ENCODE measurements around the gene ACVRL1.

ACVRL1 gene

DNA sequence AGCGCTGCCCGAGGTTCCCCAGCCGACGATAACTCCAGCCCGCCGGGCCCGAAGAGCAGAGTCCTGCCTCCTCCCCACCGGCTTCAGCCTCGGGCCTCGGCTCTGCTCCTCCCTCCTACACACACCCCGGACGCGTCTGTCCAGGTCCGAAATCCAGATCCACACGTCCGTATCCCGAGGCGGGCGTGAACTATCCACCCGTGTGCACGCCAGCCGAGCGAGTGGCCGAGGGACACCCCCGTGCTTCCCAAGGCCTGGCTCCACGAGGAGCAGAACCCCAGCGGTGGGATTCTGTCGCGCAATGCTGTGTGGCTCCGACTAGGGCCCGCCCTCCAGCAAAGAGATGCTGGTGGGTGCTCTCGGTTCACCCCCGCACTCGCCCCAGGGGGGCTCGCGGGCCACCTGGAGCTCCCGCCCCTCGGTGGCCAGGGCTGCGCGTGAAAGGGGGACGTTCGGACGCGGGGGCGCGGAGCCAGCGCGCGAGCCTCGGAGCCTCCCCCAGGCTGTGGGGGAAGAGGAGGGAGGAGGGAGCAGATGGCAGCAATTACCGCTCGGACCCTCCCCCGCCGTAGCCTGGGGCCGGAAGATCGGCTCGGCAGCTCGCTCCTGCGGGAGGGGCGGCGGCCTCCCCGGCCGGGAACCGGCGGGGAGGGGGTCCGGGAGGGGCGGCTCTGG lies 38.3 kb upstream of the ACVRL1 start:
- in situ Hi-C loops (cut with MboI; ENCODE audit: low sequenced_read_pairs, unreplicated experiment): no loop called here
- TF ChIP-seq, protein P1, sequence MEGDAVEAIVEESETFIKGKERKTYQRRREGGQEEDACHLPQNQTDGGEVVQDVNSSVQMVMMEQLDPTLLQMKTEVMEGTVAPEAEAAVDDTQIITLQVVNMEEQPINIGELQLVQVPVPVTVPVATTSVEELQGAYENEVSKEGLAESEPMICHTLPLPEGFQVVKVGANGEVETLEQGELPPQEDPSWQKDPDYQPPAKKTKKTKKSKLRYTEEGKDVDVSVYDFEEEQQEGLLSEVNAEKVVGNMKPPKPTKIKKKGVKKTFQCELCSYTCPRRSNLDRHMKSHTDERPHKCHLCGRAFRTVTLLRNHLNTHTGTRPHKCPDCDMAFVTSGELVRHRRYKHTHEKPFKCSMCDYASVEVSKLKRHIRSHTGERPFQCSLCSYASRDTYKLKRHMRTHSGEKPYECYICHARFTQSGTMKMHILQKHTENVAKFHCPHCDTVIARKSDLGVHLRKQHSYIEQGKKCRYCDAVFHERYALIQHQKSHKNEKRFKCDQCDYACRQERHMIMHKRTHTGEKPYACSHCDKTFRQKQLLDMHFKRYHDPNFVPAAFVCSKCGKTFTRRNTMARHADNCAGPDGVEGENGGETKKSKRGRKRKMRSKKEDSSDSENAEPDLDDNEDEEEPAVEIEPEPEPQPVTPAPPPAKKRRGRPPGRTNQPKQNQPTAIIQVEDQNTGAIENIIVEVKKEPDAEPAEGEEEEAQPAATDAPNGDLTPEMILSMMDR (IDR thresholded peaks at IDR 0.05; ENCODE audit: borderline replicate concordance, control extremely low read depth, extremely low read depth, insufficient read depth, missing control alignments): no peak
- DNase-seq (ENCODE audit: low spot score): peak; percentile 37

GRCh38 chr12:51869496-51869865 lies 37.8 kb upstream of the ACVRL1 start:
- TF ChIP-seq, protein P1 (IDR thresholded peaks at IDR 0.05; ENCODE audit: borderline replicate concordance, control extremely low read depth, extremely low read depth, insufficient read depth, missing control alignments): no peak
- in situ Hi-C loops (cut with MboI; ENCODE audit: low sequenced_read_pairs, unreplicated experiment): no loop called here
- no peak for DNase-seq (ENCODE audit: low spot score)

- TF ChIP-seq, protein P1 (IDR thresholded peaks at IDR 0.05; ENCODE audit: borderline replicate concordance, control extremely low read depth, extremely low read depth, insufficient read depth, missing control alignments): no peak
- DNase-seq (ENCODE audit: low spot score): no peak
- in situ Hi-C loops (cut with MboI; ENCODE audit: low sequenced_read_pairs, unreplicated experiment): no loop called here
Observed at GRCh38 chr12:51869931-51870330, 37.4 kb upstream of the ACVRL1 start.

GRCh38 chr12:51870504-51870903 lies 36.8 kb upstream of the ACVRL1 start:
- in situ Hi-C loops (cut with MboI; ENCODE audit: low sequenced_read_pairs, unreplicated experiment): no loop called here
- TF ChIP-seq, protein P1 (IDR thresholded peaks at IDR 0.05; ENCODE audit: borderline replicate concordance, control extremely low read depth, extremely low read depth, insufficient read depth, missing control alignments): no peak
- DNase-seq (ENCODE audit: low spot score): no peak

DNA sequence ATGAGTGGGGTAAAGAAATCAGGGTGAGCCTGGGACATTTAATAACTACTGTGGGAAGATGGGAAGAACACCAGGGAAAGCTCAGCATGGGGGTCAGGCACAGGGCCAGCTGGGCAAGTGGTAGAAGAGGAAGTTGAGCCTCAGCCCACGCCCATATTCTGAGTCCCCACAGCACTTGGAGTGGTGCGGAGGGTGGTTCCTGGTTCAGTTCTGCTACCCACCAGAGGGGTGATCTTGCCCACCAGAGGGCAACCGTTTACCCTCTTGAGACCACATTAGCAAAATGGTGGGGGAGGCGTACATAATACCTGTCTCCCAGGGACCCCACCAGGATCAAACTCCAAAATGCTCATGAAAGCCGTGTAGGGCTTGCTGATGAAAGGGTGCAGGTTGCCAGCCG lies 36.2 kb upstream of the ACVRL1 start:
- DNase-seq (ENCODE audit: low spot score): no peak
- TF ChIP-seq, protein P1 (IDR thresholded peaks at IDR 0.05; ENCODE audit: borderline replicate concordance, control extremely low read depth, extremely low read depth, insufficient read depth, missing control alignments): no peak
- in situ Hi-C loops (cut with MboI; ENCODE audit: low sequenced_read_pairs, unreplicated experiment): no loop called here

DNA sequence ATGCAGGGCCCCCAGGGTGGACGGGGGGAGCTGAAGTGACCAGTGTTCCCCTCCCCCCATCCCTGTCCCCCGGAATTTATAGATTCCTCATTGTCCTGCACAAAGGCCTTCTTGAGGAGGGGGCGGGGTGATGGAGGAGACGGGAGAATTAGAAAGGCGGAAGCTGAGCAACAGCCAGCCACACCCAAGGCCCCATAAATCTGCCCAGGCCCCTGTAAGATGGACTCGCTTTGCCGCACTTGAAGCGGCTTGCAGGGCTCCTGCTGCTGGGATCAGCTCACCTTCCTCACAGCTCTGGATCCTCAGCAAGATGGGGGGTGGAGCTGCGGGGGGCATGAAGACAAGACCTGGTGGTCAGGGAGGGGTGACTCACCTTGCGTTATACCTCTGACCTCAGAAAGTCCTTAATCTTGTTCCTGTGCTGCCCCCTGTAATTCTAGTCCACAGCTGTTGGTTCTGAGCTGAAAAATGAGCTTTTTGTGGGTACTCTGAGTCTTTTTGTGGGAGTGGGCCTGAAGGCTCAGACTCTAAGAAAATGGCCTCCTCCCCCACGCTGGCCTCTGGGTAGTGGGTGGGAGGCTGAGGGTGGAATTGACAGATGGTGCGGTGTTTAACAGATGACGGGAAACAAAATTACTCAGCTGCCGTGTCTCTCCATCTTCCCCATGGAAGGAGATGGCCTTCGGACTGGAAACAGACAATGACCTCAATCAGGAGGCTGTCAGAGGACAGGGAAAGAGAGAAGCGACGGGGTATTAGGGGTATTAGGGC lies 35.2 kb upstream of the ACVRL1 start:
- in situ Hi-C loops (cut with MboI; ENCODE audit: low sequenced_read_pairs, unreplicated experiment): no loop called here
- TF ChIP-seq, protein P1 (IDR thresholded peaks at IDR 0.05; ENCODE audit: borderline replicate concordance, control extremely low read depth, extremely low read depth, insufficient read depth, missing control alignments): no peak
- no peak for DNase-seq (ENCODE audit: low spot score)
